GM23248 (cell line): ENCODE results near the gene EDEM2.

Source experiments
- EZH2 ChIP-seq: fragments of 200-600 bp; sonication (generic); IDR thresholded peaks from 2 replicates; pipeline ENCODE4 v1.6.1; 2018; ENCODE audit warnings: antibody characterized with exemption, mild to moderate bottlenecking; ENCODE audit not compliant: insufficient read depth, poor library complexity, severe bottlenecking
- EZH2phosphoT487 ChIP-seq: fragments of 200-600 bp; sonication (generic); IDR thresholded peaks from 2 replicates; pipeline ENCODE4 v1.6.1; 2018; ENCODE audit warnings: antibody characterized with exemption, moderate library complexity, mild to moderate bottlenecking, low read depth; ENCODE audit not compliant: insufficient read depth

- TF ChIP-seq EZH2, result no peak
- TF ChIP-seq EZH2phosphoT487, result no peak
These were observed 42.3 kb downstream of the EDEM2 start for GRCh38 chr20:35104685-35105295.
